A673 (cell line): ENCODE data around the gene TLR9. TPM values are rescaled to one million over a fixed set of nuclear protein-coding genes. Genes with fewer than 3 reads are reported as not detected.
A peak's percentile ranks its signal among the peaks of the same experiment; 100 is the strongest.

Experiments used
- BruUV-seq: library from RNA; stranded (reverse); fragments of 400-500 nt; replicated peaks from 2 replicates; lab custom pipeline; 2021; lab: Mats Ljungman, UMichigan
- CTCF ChIA-PET: fragments of 300-600 bp; sonication (Branson Sonifier 250); formaldehyde crosslinking; loops from one replicate; lab custom pipeline; 2022; ENCODE audit warnings: antibody characterized with exemption; lab: Charles Lee
- POLR2A ChIA-PET: fragments of 300-600 bp; sonication (Branson Sonifier 250); formaldehyde crosslinking; loops from one replicate; lab custom pipeline; 2022; ENCODE audit warnings: antibody characterized with exemption; ENCODE audit not compliant: low non-redundant PET; lab: Charles Lee
- DNase-seq: peaks from one replicate; pipeline ENCODE4 v3.0.0-alpha.2; 2015; ENCODE audit warnings: low spot score
- H3K27ac ChIP-seq: fragments of 200-600 bp; sonication (generic); 2 replicates; pipeline ENCODE4 v1.5.1; 2016; ENCODE audit warnings: mixed run types, low read depth, mild to moderate bottlenecking, mixed read lengths, antibody characterized with exemption, low read length; ENCODE audit not compliant: poor library complexity, severe bottlenecking
- H3K27me3 ChIP-seq: fragments of 200-600 bp; sonication (generic); replicated peaks from 2 replicates; pipeline ENCODE4 v1.6.1; 2017; ENCODE audit warnings: mixed run types, low read depth, mild to moderate bottlenecking, mixed read lengths, antibody characterized with exemption, low read length; ENCODE audit not compliant: insufficient read depth, poor library complexity
- H3K36me3 ChIP-seq: fragments of 200-600 bp; sonication (generic); 2 replicates; pipeline ENCODE4 v1.6.1; 2016; ENCODE audit warnings: mixed run types, mild to moderate bottlenecking, mixed read lengths, antibody characterized with exemption, low read length; ENCODE audit not compliant: insufficient read depth, poor library complexity, severe bottlenecking
- H3K4me1 ChIP-seq: fragments of 200-600 bp; sonication (generic); 2 replicates; pipeline ENCODE4 v1.6.1; 2017; ENCODE audit warnings: mixed run types, mild to moderate bottlenecking, mixed read lengths, antibody characterized with exemption, low read length; ENCODE audit not compliant: insufficient read depth, poor library complexity, severe bottlenecking
- H3K4me3 ChIP-seq: fragments of 200-600 bp; sonication (generic); 2 replicates; pipeline ENCODE4 v1.5.1; 2016; ENCODE audit warnings: low read depth, mixed run types, mild to moderate bottlenecking, mixed read lengths, low read length; ENCODE audit not compliant: poor library complexity, severe bottlenecking
- H3K9me3 ChIP-seq: fragments of 200-600 bp; sonication (generic); 2 replicates; pipeline ENCODE4 v1.6.1; 2016; ENCODE audit warnings: mixed run types, low read depth, mild to moderate bottlenecking, mixed read lengths, antibody characterized with exemption, low read length; ENCODE audit not compliant: poor library complexity, severe bottlenecking
- EZH2 ChIP-seq: fragments of 200-600 bp; sonication (generic); IDR thresholded peaks from 2 replicates; pipeline ENCODE4 v1.6.1; 2017; ENCODE audit warnings: borderline replicate concordance, low read depth, mild to moderate bottlenecking, mixed read lengths, antibody characterized with exemption, low read length; ENCODE audit not compliant: poor library complexity, severe bottlenecking
- intact Hi-C: fragments of 100-400 bp; cut with micrococcal nuclease; formaldehyde crosslinking; loops from one replicate; pipeline ENCODE4 v1.10.0; 2022; ENCODE audit not compliant: unreplicated experiment
- total RNA-seq: library from RNA; stranded (reverse); gene quantifications from 2 replicates; pipeline ENCODE4 v1.2.3, GENCODE V29; 2021
- TF ChIP-seq, protein P1 (sequence below): fragments of 300-800, 200-600 bp; sonication (generic); conservative IDR thresholded peaks from 2 replicates; pipeline ENCODE4 v1.5.1; 2017; ENCODE audit warnings: low read depth, mild to moderate bottlenecking, antibody characterized with exemption, low read length, moderate library complexity, mixed read lengths

TLR9 gene
- total RNA-seq, 1 experiment from 2014 or later: not detected

- H3K9me3 ChIP-seq: no peaks in the 10 kb centered on the region
- intact Hi-C loops: no loop called here
- no peak for TF ChIP-seq EZH2
- TF ChIP-seq, protein P1, sequence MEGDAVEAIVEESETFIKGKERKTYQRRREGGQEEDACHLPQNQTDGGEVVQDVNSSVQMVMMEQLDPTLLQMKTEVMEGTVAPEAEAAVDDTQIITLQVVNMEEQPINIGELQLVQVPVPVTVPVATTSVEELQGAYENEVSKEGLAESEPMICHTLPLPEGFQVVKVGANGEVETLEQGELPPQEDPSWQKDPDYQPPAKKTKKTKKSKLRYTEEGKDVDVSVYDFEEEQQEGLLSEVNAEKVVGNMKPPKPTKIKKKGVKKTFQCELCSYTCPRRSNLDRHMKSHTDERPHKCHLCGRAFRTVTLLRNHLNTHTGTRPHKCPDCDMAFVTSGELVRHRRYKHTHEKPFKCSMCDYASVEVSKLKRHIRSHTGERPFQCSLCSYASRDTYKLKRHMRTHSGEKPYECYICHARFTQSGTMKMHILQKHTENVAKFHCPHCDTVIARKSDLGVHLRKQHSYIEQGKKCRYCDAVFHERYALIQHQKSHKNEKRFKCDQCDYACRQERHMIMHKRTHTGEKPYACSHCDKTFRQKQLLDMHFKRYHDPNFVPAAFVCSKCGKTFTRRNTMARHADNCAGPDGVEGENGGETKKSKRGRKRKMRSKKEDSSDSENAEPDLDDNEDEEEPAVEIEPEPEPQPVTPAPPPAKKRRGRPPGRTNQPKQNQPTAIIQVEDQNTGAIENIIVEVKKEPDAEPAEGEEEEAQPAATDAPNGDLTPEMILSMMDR: no peak
- ChIA-PET CTCF (no interaction called here), POLR2A (no interaction called here)
- H3K27me3 ChIP-seq: no peaks in the 10 kb centered on the region
- no peaks in the 10 kb centered on the region for H3K4me1 ChIP-seq
- H3K27ac ChIP-seq: peak within 1 kb of the TSS; percentile 75
- peak within 1 kb of the TSS; percentile 75 for H3K4me3 ChIP-seq
- DNase-seq: peak; percentile 85
- peaks cover 8% of the 10 kb centered on the region for H3K36me3 ChIP-seq
- no TSS peak for BruUV-seq
These were observed 27.4 kb downstream of the TLR9 start, which contains the start of gene ALAS1 for GRCh38 chr3:52197842-52198625. Gene ALAS1, plus strand, starts transcription at chr3:52198160. Its CDS starts 1,082 bp downstream, at chr3:52199242.

GRCh38 chr3:52197499-52197841, 28.0 kb downstream of the TLR9 start:
- BruUV-seq: no TSS peak
- CTCF ChIA-PET: no interaction called here
- Histone ChIP-seq H3K4me3 (peak overlapping the region; percentile 75), H3K27me3 (no peaks in the 10 kb centered on the region), H3K27ac (peak overlapping the region; percentile 75), H3K36me3 (peaks cover 8% of the 10 kb centered on the region), H3K9me3 (no peaks in the 10 kb centered on the region), H3K4me1 (no peaks in the 10 kb centered on the region)
- intact Hi-C loops: no loop called here
- no peak for TF ChIP-seq EZH2
- TF ChIP-seq, protein P1: no peak
- POLR2A ChIA-PET: no interaction called here
- no peak for DNase-seq

- POLR2A ChIA-PET: no interaction called here
- no peak for DNase-seq
- CTCF ChIA-PET: no interaction called here
These were observed 28.5 kb downstream of the TLR9 start for GRCh38 chr3:52196977-52197376.

More at GRCh38 chr3:52196977-52197376, 28.5 kb downstream of the TLR9 start:
- no peaks in the 10 kb centered on the region for H3K9me3 ChIP-seq
- peaks cover 8% of the 10 kb centered on the region for H3K36me3 ChIP-seq
- no TSS peak for BruUV-seq
- no peak overlapping the region for H3K4me3 ChIP-seq
- no peaks in the 10 kb centered on the region for H3K27me3 ChIP-seq
- H3K4me1 ChIP-seq: no peaks in the 10 kb centered on the region
- intact Hi-C loops: no loop called here
- peak overlapping the region; percentile 75 for H3K27ac ChIP-seq
- TF ChIP-seq, protein P1: no peak
- no peak for TF ChIP-seq EZH2
